Measurements from ENCODE around the gene PTPN9. TPM values are rescaled to one million over a fixed set of nuclear protein-coding genes. Genes with fewer than 3 reads are reported as not detected.

The PTPN9 gene
- total RNA-seq, 4 donors from 2014 or later: 11.7 to 20.9 (median 15.7) TPM

- no peak for TF ChIP-seq CTCF (IDR thresholded peaks at IDR 0.05; ENCODE audit: low read depth)
Observed at GRCh38 chr15:75483106-75483505, 96.0 kb downstream of the PTPN9 start.

- no peak for TF ChIP-seq CTCF (IDR thresholded peaks at IDR 0.05; ENCODE audit: low read depth)
Observed at GRCh38 chr15:75479670-75480069, 99.4 kb downstream of the PTPN9 start.

- TF ChIP-seq CTCF (IDR thresholded peaks at IDR 0.05; ENCODE audit: low read depth): no peak
Observed at GRCh38 chr15:75468913-75469598, 110.1 kb downstream of the PTPN9 start.

- no peak for TF ChIP-seq CTCF (IDR thresholded peaks at IDR 0.05; ENCODE audit: low read depth)
Observed at GRCh38 chr15:75460646-75461045, 118.5 kb downstream of the PTPN9 start.

- no peak for TF ChIP-seq CTCF (IDR thresholded peaks at IDR 0.05; ENCODE audit: low read depth)
Observed at GRCh38 chr15:75459581-75459980, 119.5 kb downstream of the PTPN9 start.

- no peak for TF ChIP-seq CTCF (IDR thresholded peaks at IDR 0.05; ENCODE audit: low read depth)
Observed at GRCh38 chr15:75456710-75457109, 122.4 kb downstream of the PTPN9 start.

- no peak for TF ChIP-seq CTCF (IDR thresholded peaks at IDR 0.05; ENCODE audit: low read depth)
Observed at GRCh38 chr15:75455982-75456531, 123.1 kb downstream of the PTPN9 start.
